NAMALWA (cell line): ENCODE measurements around the gene SRSF3.
"Not testable (repeated sequence)": the region's sequence is repeated elsewhere in the genome, so short reads cannot be mapped to it uniquely, and the experiment has no call there.

Experiments
- DNase-seq: peaks from one replicate; pipeline ENCODE4 v3.0.0-alpha.2; 2015; ENCODE audit warnings: low spot score

SRSF3 gene

DNA sequence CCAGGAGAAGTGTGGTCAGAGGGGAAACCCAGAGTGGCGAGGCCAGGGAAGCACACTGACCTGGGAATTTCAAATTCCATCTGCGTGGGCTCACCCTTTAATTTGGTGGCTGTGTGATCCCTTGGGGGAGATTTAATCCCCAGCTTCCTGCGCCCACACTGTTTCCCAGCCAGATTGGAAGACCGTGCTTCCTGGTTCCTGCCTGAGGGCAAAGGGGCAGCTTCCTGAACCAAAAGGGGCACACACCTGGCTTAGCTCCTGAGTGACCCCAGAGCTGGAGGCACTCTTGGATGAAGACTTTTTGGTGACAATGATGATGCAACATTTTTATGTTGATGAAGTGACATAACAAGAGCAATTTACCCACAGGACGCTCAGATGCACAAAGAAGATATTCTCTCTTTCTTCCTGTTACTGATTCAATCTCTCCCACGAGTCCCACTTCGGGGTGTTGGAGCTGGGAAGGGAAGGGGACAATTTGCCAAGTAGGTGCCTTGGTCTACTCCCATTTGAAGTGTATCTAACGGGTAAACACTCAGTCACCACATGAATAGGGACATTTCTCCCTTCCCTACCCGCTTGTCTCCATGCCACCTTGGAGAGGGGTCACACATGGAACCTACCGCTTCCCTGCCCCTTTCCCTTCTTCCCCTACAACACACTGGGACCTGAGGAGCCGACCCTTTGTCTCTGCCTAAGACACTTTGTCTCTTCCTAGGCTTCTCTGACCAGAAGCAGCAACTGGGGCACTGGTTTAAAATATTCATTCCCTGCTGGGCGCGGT is 55.7 kb downstream of the SRSF3 start:
- DNase-seq = peak; percentile 22

DNA sequence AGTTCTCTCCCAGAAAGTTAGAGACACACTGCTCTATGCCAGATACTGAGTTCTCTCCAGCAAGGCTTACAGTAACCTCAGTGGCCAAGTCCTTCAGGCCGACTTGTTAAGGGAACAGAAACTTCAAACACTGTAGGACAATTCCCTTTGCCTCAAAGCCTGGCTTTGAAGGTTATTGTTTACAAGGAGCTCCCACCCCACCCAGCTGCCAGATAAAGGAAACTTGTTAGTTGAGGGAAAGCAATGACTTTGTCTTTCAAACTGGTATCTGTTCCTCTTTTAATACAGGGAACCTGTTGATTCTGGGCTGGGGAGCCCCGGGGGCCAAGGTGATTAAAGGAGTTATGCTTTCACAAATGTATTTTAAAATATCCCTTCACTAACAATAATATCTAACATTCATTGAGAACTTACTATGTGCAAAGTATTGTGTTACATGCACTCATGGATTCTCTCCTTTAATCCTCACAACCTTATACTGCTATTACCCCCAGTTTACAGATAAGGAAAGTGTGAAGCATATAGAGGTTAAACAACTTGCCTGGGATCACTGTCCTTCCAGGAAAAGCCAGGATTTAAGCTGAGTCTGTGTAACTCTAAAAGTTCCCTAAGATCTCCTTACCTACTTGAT is 56.8 kb downstream of the SRSF3 start:
- peak; percentile 76 for DNase-seq

DNA sequence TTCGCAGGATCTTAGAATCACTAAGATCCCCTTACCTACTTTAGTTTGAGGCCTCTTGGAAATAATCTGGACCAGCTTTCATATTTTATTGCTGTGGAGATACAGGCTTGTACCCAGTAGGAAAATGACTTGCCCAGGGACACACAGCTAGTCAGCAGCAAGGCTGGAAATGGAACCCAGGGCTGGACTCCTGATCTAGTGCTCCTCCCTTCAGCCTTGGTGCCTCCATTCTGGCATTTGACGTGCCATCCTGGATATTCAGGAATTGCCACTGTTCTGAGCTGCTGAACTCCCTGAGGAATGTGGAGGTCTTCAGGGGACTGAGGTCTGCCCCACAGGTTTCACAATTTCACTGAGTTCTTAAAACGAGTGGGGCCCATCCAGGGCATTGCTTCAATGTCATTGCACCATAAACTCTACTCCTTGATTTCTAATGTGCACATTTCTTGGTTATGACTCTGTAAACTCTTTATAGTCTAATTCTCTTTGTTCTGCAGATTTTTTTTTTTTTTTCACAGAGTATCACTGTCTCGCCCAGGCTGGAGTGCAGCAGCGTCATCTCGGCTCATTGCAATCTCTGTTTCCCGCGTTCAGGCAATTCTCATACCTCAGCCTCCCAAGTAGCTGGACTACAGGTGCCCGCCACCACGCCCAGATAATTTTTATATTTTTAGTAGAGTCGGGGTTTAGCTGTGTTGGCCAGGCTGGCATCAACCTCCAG is 57.7 kb downstream of the SRSF3 start:
- DNase-seq = no peak

DNA sequence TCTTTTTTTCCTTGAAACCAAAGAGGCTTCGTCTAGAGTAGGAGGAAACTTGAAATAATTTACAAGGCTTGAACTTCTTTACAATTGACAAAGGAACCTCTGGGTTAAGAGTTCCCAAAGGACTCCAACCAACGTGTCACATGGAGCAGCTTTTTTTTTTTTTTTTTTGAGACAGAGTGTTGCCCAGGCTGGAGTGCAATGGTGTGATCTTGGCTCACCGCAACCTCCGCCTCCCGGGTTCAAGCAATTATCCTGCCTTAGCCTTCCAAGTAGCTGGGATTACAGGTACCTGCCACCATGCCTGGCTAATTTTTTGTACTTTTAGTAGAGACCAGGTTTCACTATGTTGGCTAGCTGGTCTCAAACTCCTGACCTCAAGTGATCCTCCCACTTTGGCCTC is 60.3 kb downstream of the SRSF3 start:
- not testable (repeated sequence) for DNase-seq
